WTC11 (cell line): ENCODE measurements around the gene ATP2B1.

ENCODE experiments used
- ATF1 ChIP-seq: sonication (generic); formaldehyde crosslinking; IDR thresholded peaks from 2 replicates; pipeline ENCODE4 v1.8.1; 2023; ENCODE audit warnings: mild to moderate bottlenecking, moderate library complexity, missing genetic modification reagents
- CTCF ChIP-seq: fragments of 200-600 bp; IDR thresholded peaks from 2 replicates; pipeline ENCODE4 v1.8.0; 2022; ENCODE audit warnings: antibody characterized with exemption
- E2F5 ChIP-seq: sonication (generic); formaldehyde crosslinking; IDR thresholded peaks from 2 replicates; pipeline ENCODE4 v1.8.1; 2022; ENCODE audit warnings: mild to moderate bottlenecking, moderate library complexity, missing genetic modification reagents
- GABPB1 ChIP-seq: sonication (generic); formaldehyde crosslinking; IDR thresholded peaks from 2 replicates; pipeline ENCODE4 v1.8.1; 2023; ENCODE audit warnings: mild to moderate bottlenecking, missing genetic modification reagents
- PREB ChIP-seq: sonication (generic); formaldehyde crosslinking; IDR thresholded peaks from 2 replicates; pipeline ENCODE4 v1.8.1; 2022; ENCODE audit warnings: mild to moderate bottlenecking, missing genetic modification reagents, moderate library complexity, borderline replicate concordance
- SP1 ChIP-seq: sonication (generic); formaldehyde crosslinking; conservative IDR thresholded peaks from 2 replicates; pipeline ENCODE4 v1.8.1; 2022; ENCODE audit warnings: missing genetic modification reagents
- ZNF219 ChIP-seq: sonication (generic); formaldehyde crosslinking; IDR thresholded peaks from 2 replicates; pipeline ENCODE4 v1.8.0; 2023; ENCODE audit warnings: missing genetic modification reagents, mild to moderate bottlenecking, borderline replicate concordance
- ZSCAN18 ChIP-seq: fragments of 250-450 bp; sonication (Bioruptor Pico); IDR thresholded peaks from 2 replicates; pipeline ENCODE4 v2.1.2; 2022; ENCODE audit warnings: mild to moderate bottlenecking, moderate library complexity
- TF ChIP-seq, protein P1 (sequence below): sonication (generic); formaldehyde crosslinking; IDR thresholded peaks from 2 replicates; pipeline ENCODE4 v1.8.1; 2023; ENCODE audit warnings: mild to moderate bottlenecking, missing genetic modification reagents, moderate library complexity
- TF ChIP-seq, protein P2 (sequence below): sonication (generic); formaldehyde crosslinking; IDR thresholded peaks from 2 replicates; pipeline ENCODE4 v1.8.1; 2023; ENCODE audit warnings: mild to moderate bottlenecking, missing genetic modification reagents
- TF ChIP-seq, protein P3 (sequence below): sonication (generic); formaldehyde crosslinking; IDR thresholded peaks from 2 replicates; pipeline ENCODE4 v1.8.0; 2022; ENCODE audit warnings: mild to moderate bottlenecking, missing genetic modification reagents

GRCh38 chr12:89665556-89665955 is 43.1 kb downstream of the ATP2B1 start:
- TF ChIP-seq CTCF (no peak), ZNF219 (CRISPR knock-in tag) (no peak), SP1 (CRISPR knock-in tag) (no peak), ATF1 (CRISPR knock-in tag) (no peak), PREB (no peak), GABPB1 (CRISPR knock-in tag) (no peak), ZSCAN18 (no peak), E2F5 (no peak)
- TF ChIP-seq, protein P1, sequence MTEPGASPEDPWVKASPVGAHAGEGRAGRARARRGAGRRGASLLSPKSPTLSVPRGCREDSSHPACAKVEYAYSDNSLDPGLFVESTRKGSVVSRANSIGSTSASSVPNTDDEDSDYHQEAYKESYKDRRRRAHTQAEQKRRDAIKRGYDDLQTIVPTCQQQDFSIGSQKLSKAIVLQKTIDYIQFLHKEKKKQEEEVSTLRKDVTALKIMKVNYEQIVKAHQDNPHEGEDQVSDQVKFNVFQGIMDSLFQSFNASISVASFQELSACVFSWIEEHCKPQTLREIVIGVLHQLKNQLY (CRISPR knock-in tag), result no peak
- TF ChIP-seq, protein P2, sequence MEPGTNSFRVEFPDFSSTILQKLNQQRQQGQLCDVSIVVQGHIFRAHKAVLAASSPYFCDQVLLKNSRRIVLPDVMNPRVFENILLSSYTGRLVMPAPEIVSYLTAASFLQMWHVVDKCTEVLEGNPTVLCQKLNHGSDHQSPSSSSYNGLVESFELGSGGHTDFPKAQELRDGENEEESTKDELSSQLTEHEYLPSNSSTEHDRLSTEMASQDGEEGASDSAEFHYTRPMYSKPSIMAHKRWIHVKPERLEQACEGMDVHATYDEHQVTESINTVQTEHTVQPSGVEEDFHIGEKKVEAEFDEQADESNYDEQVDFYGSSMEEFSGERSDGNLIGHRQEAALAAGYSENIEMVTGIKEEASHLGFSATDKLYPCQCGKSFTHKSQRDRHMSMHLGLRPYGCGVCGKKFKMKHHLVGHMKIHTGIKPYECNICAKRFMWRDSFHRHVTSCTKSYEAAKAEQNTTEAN (CRISPR knock-in tag), result no peak
- TF ChIP-seq, protein P3, sequence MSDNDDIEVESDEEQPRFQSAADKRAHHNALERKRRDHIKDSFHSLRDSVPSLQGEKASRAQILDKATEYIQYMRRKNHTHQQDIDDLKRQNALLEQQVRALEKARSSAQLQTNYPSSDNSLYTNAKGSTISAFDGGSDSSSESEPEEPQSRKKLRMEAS (CRISPR knock-in tag), result no peak
